ENCODE measurements around the gene ANXA2.

DNA sequence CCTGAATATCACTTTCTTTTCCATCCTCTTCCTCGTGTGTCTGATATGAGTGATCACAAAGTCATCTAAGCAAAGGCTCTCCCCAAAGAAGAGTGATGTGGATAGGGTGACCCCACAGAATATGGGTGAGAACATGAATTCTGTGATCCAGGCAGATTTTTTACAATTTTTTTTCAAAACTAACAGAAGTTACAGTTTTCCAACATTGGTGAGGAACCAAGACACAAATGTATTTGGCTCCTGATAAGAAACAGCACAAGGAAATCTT, 27.0 kb downstream of the ANXA2 start:
- TF ChIP-seq EZH2 (IDR thresholded peaks at IDR 0.05; ENCODE audit: insufficient read depth, poor library complexity, severe bottlenecking) (no peak), EZH2phosphoT487 (IDR thresholded peaks at IDR 0.05; ENCODE audit: insufficient read depth, low read depth) (no peak)

Data from GM23248 (cell line).